ENCODE data around the gene DCAF4.

The DCAF4 gene

DNA sequence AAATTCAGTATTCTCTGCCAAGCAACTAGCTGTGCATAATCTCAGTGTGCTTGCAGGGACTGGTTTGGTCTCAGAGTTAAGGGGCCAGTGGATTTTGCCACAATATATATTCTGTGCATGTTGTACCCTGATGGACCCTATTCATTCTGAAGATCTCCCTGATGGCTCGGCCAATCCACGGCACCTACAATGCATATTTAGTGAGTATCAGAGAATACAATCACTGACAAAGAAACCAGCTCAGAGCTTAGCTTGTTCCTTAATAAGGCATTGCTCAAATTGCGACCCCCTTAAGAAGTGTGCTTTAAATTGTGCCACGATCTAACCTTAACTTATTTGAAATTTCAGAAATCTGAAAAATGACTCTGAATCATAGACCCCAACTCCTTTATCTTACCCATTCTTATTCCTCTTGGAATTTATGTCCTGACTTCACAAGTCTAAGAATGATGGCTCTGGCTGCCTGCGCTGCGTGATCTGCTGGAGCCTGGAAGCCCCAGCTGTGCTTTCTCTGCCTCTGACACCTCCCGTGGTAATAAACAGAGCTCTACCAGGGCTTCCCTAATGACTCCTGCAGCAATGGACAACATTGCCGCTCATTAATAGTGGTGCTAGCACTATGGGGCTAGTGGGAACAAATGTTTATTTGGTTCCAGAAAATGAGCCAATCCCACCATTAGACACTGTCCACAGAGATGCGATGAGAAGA lies 9.0 kb upstream of the DCAF4 start:
- TF ChIP-seq, protein P1, sequence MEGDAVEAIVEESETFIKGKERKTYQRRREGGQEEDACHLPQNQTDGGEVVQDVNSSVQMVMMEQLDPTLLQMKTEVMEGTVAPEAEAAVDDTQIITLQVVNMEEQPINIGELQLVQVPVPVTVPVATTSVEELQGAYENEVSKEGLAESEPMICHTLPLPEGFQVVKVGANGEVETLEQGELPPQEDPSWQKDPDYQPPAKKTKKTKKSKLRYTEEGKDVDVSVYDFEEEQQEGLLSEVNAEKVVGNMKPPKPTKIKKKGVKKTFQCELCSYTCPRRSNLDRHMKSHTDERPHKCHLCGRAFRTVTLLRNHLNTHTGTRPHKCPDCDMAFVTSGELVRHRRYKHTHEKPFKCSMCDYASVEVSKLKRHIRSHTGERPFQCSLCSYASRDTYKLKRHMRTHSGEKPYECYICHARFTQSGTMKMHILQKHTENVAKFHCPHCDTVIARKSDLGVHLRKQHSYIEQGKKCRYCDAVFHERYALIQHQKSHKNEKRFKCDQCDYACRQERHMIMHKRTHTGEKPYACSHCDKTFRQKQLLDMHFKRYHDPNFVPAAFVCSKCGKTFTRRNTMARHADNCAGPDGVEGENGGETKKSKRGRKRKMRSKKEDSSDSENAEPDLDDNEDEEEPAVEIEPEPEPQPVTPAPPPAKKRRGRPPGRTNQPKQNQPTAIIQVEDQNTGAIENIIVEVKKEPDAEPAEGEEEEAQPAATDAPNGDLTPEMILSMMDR (IDR thresholded peaks at IDR 0.05; ENCODE audit: borderline replicate concordance, insufficient read depth, low read depth, low read length): no peak
- no peak overlapping the region for H3K4me3 ChIP-seq (ENCODE audit: low read depth, low read length)

DNA sequence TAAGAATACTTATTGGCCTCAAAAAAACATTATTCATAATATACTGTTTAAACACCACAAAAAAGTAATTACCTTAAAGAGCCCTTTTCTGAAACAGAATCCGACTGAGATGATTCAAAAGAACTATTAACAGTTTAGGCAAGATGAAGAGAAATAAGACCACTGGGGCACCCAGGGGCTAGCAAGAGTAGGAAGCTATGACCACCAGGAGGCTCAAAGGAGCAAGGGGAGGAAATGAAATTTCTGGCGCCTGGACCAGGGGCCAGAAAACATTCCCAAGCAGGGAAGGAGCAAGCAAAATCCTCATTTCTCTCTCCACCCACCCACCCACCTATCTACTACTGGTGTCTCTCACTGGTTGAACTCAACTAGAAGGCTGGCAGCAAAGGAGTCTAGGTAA lies 6.3 kb upstream of the DCAF4 start:
- H3K4me3 ChIP-seq (ENCODE audit: low read depth, low read length): no peak overlapping the region
- TF ChIP-seq, protein P1 (IDR thresholded peaks at IDR 0.05; ENCODE audit: borderline replicate concordance, insufficient read depth, low read depth, low read length): no peak

DNA sequence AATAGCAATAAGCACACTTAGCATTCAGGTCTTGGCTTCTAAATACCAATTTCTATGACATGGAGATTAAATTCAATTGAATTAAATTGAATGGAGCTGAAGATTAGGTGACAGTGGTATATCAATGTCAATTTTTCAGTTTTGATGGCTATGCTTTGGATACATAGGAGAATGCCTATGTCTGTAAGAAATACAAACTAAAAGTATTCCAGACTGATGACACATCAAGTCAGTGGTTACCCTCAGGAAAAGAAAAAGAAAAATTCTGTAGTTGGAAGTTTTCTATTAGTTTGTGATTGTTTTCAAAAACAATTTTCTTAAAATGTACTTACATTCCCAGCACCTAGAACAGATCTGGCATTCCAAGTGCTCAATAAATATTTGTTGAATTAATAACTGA lies 4.9 kb upstream of the DCAF4 start:
- no peak overlapping the region for H3K4me3 ChIP-seq (ENCODE audit: low read depth, low read length)
- TF ChIP-seq, protein P1 (IDR thresholded peaks at IDR 0.05; ENCODE audit: borderline replicate concordance, insufficient read depth, low read depth, low read length): no peak

DNA sequence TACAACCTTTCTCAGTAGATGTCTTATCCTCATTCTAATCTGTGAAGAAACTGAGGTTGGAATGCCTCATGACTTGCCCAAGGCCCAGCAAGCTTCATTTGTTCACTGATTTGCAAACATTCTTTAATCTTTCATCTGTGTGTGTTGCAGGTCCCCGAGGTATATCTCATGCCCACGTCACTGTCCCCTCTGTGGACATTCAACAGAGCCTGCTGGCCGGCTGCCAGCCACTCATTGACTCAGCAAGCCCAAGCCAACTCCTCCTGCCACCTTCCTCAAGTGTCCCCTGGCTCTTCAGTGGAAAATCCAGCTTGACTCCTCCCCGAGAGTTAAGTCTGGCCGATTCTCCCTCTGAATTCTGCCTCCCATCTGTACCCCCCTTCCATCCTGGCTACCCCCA lies 1.9 kb upstream of the DCAF4 start:
- TF ChIP-seq, protein P1 (IDR thresholded peaks at IDR 0.05; ENCODE audit: borderline replicate concordance, insufficient read depth, low read depth, low read length): no peak
- no peak overlapping the region for H3K4me3 ChIP-seq (ENCODE audit: low read depth, low read length)

DNA sequence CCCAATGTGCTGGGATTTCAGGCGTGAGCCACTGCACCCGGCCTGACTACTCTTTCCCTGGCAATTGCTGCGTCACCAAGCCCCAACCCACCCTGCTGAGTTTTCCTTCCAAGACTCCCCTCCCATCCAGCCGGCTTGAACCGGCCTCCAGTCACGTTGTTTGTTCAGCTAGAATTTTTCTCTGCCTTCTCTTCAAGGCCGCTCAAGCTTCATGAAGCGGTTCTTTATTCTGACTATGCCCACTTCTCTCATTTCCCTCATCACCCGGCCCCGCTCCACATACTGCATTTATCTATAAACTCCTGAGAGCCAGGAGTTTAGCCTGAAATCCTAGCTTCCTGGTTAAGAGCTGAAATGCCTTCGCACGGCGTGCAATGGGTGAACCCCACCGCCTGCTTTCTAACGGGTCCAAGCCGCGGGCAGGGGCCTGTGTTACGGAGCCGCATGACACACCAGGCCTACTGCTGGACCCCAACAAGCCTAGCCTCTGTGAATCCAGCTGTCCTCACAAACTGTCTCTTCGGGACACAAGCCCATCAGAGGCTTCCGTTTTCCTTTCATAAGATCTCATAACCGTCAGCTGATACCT lies 999 bp upstream of the DCAF4 start:
- TF ChIP-seq, protein P1 (IDR thresholded peaks at IDR 0.05; ENCODE audit: borderline replicate concordance, insufficient read depth, low read depth, low read length): no peak
- no peak overlapping the region for H3K4me3 ChIP-seq (ENCODE audit: low read depth, low read length)

DNA sequence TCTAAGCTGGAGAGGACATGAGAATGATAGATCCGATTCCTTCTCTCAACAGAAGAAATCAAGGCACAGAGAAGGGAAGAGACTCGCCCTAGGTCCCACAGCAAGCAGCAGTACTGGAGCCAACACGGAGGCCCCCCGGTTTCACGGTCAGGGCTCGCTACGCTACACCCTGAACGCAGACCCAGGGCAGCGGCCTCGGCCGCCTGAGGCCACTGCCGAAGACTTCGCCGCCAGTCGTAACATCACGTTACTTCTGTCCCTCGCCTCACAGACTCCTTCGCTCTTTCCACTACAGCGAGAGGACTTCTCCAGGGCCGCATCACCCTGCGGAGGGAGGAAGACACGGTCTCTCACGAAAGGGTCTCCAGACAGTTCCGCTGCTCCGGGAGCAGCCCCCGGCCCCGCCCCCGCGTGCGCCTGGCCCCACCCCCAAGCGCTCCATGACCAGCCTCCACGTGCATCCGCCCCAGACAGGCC lies 411 bp upstream of the DCAF4 start:
- H3K4me3 ChIP-seq (ENCODE audit: low read depth, low read length): peak overlapping the region; percentile 40
- TF ChIP-seq, protein P1 (IDR thresholded peaks at IDR 0.05; ENCODE audit: borderline replicate concordance, insufficient read depth, low read depth, low read length): no peak

DNA sequence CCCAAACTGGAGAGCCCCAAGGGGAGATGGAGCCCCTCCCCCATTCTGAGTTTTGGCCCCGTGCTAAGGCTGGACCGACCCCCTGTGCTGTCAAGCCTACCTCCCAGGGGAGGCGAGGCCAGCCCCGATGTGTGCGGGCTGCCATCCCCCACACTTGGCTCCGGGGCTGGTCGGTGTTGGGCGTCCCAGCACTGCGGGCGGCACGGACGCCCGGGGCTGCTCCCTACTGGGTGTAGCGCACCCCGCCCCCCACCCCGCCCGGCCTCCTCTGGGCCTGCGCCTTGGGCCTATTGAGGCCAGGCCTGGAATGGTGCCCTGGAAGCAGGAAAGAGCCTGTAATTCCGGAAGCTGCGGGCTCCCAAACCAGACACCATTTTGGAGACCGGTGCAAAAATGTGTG lies 2.6 kb downstream of the DCAF4 start:
- H3K4me3 ChIP-seq (ENCODE audit: low read depth, low read length): no peak overlapping the region
- TF ChIP-seq, protein P1 (IDR thresholded peaks at IDR 0.05; ENCODE audit: borderline replicate concordance, insufficient read depth, low read depth, low read length): no peak

Measured in GM12875 (cell line).